LoVo (cell line): ENCODE results near the gene TSC22D1.

Experiments
- DNase-seq: peaks from one replicate; pipeline ENCODE4 v3.0.0-alpha.2; 2016; ENCODE audit warnings: low spot score

TSC22D1 gene

DNA sequence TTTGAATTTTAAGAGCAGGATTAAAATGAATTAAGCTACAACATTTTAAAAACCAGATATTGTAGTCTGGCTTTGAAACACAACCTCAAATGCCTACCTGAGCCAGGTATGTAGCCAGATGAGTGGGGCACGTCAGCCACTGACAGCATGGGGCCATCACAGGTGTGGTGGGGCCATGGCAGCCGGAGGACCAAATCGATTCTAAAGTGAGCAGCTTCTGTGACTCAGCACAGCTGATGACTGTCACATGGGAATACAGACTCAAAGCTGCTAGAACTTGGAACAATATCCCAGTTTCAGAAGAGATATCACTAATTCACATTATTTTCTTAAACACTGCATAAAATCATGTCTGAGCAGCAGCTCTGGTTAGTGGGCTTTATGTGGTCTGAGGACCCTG is 149.7 kb downstream of the TSC22D1 start:
- no peak for DNase-seq

DNA sequence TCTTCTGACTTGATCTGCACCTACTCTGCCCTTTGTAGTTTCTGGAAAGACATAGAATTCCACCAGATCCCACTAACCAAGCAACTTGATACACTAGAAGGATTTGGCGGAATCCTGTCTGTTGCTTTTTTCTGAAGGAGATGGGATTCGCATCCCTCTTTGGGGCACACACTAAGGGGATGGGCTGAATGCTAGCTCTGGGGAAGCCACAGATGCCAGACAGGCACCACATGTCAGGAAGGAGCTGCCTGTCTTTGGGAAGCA is 150.4 kb downstream of the TSC22D1 start:
- DNase-seq, result no peak

DNA sequence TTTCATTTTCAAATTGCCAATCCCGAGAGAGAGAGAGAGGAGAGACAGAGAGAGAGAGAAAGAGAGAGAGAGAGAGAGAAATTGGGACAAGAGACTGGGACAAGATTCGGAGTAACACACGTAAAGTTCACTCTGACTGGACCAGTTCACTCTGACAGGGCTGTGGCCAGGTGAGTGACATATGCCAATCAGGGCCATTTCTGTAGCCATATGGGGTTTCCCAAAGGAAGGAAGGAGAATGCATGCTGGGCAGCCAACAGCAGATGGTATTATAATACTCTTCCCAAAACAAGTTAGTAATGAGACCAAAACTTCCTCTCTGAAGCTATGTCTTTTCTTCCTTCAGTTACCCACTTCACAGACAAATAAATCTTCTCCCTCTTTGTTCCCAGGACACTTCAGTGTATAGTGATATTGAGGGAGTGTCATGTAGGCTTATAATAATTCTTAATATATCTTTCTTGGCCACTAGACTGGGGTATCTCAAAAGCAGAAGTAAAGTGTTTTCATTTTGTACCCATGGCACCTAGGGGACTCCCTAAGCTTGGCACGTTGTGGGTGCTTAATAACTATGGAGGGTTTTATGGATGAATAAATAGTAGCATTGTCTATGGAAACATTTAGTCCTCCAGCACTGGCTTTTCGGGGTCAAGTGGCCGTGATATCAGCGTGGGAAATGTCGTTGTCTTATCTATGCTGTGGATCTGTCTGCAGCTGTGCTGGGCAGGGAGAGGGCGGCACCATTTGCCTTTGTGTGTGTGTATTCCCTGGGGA is 150.9 kb downstream of the TSC22D1 start:
- DNase-seq, result no peak

GRCh38 chr13:44423824-44424223 is 152.3 kb downstream of the TSC22D1 start:
- DNase-seq, result no peak

- DNase-seq, result no peak
Measured at GRCh38 chr13:44422755-44423643, 153.1 kb downstream of the TSC22D1 start.

DNA sequence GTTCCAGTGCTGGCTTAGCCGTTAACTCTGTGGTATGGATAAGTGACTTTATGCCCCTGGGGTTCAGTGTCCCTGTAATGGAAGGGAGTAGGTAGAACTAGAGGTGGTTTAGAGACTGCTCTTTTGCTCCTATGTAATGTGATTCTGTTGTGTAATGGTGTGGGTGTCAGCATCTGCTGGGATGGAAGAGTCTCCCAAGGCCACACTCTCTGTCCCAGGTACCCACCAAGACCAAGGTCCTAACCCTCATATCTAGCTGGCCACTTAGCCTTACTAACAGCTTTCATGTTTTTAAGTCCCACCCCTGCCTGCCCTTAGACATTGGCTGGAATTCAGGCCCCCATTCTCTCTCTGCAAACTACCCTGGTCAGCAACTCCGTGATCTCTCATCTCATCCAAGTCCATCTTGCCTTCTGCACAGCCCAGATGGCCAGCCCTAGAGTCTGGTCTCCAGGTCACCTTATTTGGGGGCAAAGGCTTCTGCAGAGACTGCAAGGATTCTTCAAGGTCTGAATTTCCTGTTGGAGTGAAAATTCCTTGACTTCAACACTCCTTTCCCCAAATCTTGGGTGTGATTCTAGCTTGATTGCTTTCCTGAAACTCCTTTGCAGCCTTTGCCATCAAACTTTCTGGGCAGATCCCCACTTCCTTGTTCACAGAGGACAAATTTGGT is 154.1 kb downstream of the TSC22D1 start:
- DNase-seq, result no peak

DNA sequence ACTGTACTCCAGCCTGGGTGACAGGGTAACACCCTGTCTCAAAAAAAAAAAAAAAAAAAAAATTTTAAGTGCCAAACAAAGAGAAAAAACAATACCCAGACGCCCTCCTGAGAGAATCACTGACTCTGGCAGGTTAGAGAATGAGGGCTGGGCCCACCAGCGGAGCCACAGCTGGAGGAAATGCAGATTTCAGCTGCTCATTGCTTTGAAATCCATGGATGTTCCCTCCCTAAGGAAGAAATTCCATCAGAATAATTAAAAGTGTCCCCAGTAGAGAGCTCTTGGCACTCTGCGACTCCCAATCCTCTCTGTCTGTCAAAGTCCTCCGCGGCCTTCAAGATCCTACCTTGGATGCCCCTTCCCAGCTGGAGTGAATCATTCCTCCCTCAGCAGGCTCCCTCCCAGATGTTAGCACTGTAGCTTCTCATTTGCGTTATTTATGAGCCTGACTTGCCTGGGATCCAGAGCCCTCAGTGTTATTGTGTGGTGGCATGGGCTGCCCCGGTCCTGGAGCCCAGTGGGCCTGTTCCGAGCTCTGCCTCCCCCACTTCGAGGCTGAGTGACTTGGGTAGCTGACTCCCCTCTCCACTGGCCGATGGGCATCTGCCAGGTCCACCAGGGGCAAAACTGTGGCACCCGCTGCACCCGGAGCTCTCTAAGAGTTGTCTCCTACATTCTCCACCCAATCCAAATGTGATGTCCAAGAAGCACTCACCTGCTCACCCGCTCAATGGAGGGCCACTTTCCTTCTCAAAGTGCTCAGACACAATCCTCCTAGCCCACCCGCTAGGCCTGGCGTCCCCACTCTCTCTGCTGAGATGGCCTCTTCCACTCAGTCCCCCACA is 155.5 kb downstream of the TSC22D1 start:
- DNase-seq, result no peak

GRCh38 chr13:44417876-44418275 is 158.3 kb downstream of the TSC22D1 start:
- DNase-seq, result no peak

GRCh38 chr13:44417446-44417845 is 158.7 kb downstream of the TSC22D1 start:
- no peak for DNase-seq

DNA sequence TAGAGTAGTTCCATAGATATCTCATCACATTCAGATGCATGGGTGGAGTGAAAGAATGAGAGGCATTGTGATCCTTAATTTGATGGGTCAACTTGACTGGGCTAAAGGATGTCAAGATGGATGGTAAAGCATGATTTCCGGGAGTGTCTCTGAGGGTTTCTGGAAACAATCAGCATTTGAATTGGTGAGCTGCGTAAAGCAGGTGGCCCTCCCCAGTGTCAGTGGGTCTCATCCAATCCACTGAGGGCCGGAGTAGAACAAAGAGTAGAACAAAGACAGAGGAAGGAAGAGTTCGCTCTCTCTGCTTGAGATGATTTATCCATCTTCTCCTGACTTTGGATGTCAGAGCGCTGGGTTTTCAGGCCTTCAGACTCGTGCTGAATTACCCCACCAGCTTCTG is 159.4 kb downstream of the TSC22D1 start:
- no peak for DNase-seq

DNA sequence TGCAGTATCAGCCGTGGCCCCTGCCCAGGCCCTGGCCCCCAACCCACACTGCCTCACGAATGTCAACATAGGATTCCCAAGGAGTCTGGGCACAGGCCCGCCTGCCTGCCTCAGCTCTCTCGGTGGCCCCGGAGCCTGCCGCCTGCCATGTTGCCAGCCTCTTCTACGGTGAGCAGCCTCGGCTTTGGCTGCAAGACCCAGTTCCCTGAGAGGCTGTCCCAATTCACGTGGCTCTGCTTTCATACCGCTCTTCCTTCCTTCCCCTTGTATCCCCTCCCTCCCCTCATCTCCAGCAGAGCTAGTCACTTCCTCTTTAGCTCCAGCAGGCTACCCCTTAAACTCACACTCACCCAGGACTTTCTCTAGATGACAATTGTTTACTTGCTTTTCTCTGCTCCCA is 159.8 kb downstream of the TSC22D1 start:
- DNase-seq, result no peak

GRCh38 chr13:44415815-44416214 is 160.3 kb downstream of the TSC22D1 start:
- no peak for DNase-seq

DNA sequence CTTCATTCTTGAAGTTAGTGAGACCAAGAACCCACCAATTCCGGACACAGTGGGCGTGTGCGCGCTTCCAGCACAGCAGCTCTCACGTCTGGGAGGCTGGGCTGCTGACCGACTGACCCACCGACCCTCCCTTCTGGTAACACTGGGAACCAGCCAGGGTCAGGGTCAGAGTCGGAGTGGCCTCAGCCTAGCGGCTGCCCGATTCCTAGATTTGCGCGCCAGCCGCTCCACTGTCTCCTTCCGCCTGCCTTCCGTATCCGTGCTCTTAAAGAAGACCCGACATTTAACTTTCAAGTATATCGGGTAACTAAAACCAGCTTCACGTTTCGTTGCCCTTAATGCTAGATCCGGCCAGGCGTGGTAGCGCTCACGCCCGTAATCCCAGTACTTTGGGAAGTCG is 161.4 kb downstream of the TSC22D1 start:
- DNase-seq, result no peak

DNA sequence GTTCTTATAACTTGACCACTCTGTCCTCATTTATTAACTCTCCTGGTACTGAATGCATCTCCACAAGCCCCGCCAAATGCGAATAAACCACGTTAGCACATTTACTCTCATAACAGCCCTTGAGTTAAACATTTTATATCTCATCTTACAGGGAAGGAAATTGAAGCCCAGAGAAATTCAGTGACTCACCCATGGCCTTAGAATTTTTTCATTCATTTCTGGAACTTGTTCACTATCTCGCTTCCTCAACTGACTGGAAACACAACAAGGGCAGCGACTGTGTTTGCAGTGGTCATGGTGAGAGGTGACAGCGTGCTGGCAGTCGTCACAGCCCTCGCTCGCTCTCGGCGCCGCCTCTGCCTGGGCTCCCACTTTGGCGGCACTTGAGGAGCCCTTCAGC is 163.0 kb downstream of the TSC22D1 start:
- no peak for DNase-seq

DNA sequence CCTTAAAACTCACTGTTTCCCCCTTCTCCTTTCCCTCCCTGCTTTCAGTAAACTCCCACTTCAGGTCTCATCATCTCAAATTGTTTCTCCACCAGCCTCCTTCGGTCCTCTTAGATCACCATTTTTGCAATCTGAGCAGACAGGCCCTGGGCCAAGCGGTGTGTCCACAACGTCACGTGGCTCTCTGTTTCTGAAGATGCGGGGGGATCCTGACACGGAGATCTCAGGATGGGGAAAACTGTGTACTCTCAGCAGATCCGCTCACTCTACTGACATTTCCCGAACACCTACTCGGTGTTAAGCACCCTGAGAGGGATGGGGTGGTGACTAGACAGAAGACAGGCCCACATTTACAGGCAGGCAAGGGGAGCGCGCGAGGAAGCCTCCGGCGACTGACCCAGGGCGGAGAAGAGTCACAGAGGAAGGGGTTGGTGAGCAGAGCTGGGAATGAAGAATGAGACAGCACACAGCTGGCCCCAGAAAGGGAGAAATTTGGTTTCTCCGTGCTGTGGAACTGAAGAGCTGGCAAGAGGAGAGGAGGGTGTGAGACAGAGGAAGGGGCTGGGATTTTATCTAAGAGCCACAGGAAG is 163.7 kb downstream of the TSC22D1 start:
- DNase-seq, result no peak

GRCh38 chr13:44411841-44412240 is 164.3 kb downstream of the TSC22D1 start:
- no peak for DNase-seq

- no peak for DNase-seq
Measured at GRCh38 chr13:44410328-44410859, 165.7 kb downstream of the TSC22D1 start.

- no peak for DNase-seq
Measured at GRCh38 chr13:44409595-44409994, 166.5 kb downstream of the TSC22D1 start.

DNA sequence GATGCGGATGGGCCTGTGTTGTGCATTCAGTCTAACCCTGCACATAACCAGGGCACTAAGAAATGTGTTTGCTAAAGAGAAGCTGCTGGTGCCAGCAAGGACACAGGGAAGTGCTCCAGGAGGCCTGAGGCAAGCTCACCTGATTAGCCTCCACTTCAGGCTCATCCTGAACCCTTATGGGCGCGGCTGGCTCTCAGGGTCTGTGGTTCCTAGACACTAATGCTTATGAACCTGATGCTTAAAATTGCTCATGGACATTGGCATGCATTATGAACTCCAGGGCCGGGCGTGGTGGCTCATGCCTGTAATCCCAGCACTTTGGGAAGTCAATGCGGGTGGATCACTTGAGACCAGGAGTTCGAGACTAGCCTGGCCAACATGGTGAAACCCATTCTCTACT is 168.2 kb downstream of the TSC22D1 start:
- DNase-seq, result peak; percentile 46

DNA sequence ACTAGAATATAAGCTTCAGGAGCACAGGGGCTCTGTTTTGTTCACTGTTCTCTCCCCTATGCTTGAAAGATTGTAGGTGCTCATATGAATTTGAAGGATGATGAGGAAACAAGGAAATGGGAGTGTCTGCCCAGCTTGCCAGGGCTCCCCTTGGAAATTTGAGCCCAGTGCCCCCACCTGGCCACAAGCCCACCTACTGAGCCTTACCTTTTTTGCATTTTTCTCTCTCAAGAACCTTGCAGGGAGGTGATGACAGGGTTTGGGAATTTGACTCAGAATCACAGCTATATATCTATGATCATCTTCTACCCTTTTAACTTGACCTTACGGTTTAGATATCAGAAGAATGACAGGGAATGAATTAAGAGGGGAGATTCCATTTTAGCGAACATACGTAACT is 168.8 kb downstream of the TSC22D1 start:
- DNase-seq, result no peak

DNA sequence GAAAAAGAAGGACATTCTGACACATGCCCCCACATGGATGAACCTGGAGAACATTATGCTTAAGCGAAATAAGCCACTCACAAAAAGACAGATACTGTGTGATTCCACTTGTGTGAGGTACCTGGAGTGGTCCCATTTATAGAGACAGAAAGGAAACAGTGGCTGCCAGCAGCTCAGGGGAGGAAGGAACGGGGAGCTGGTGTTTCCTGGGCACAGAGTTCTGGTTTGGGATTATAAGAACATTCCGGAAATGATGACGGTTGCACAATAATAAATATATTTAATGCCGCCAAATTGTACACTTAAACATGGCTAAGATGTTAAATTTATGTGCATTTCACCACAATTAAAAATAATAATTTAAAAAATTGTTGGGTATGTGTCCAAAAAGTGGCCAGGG is 169.5 kb downstream of the TSC22D1 start:
- no peak for DNase-seq
